Measurements from ENCODE around the gene ARRB1.
"Not testable (repeated sequence)": the region's sequence is repeated elsewhere in the genome, so short reads cannot be mapped to it uniquely, and the experiment has no call there.

- not testable (repeated sequence) for TF ChIP-seq CTCF (conservative IDR thresholded peaks at IDR 0.05 in 1 of 2, IDR thresholded peaks at IDR 0.05 in 1 of 2; ENCODE audit: extremely low read depth in 1 of 2, insufficient read depth in 1 of 2, low read depth in 1 of 2, low read length in 2 of 2); EZH2 (IDR thresholded peaks at IDR 0.05; ENCODE audit: borderline replicate concordance, low read length)
Observed at GRCh38 chr11:75362285-75362684, 10.8 kb upstream of the ARRB1 start.
